Gastroesophageal sphincter (tissue), 3 donors: ENCODE data around the gene FGF18.

Experiments used
- CTCF ChIP-seq, 4 experiments: fragments of 200-600 bp in 2 of 4; fragments of 450-650 bp in 2 of 4; sonication (generic) in 1 of 4; IDR thresholded peaks; one replicate each; pipeline ENCODE4 v1.5.1; 2017 to 2019; ENCODE audit warnings: antibody characterized with exemption in 4 of 4, mild to moderate bottlenecking in 2 of 4, moderate library complexity in 2 of 4
- EP300 ChIP-seq: sonication (generic); formaldehyde crosslinking; IDR thresholded peaks from one replicate; pipeline ENCODE4 v1.6.1; 2017; ENCODE audit warnings: antibody characterized with exemption, mild to moderate bottlenecking
- POLR2A ChIP-seq, 2 donors: fragments of 450-650 bp; IDR thresholded peaks; one replicate each; pipeline ENCODE4 v1.6.1; 2017; ENCODE audit warnings: antibody characterized with exemption in 2 of 2, mild to moderate bottlenecking in 2 of 2, moderate library complexity in 1 of 2
- POLR2AphosphoS5 ChIP-seq: sonication (generic); formaldehyde crosslinking; IDR thresholded peaks from one replicate; pipeline ENCODE4 v1.6.1; 2017; ENCODE audit warnings: antibody characterized with exemption

- TF ChIP-seq CTCF (IDR thresholded peaks at IDR 0.05) (no peak), POLR2A (IDR thresholded peaks at IDR 0.05) (no peak), EP300 (no peak), POLR2AphosphoS5 (no peak)
Observed at GRCh38 chr5:171463862-171464229, 44.4 kb downstream of the FGF18 start.
